Measurements from ENCODE around the gene FRYL. TPM values are rescaled to one million over a fixed set of nuclear protein-coding genes. Genes with fewer than 3 reads are reported as not detected.

The FRYL gene
- 78.4 TPM for total RNA-seq

GRCh38 chr4:48779998-48780864 lies at the start of gene FRYL:
Gene FRYL (minus strand): TSS chr4:48780279. CDS start chr4:48634410, 145,869 bp downstream.

GRCh38 chr4:48490012-48490679 lies 289.9 kb downstream of the FRYL start, which contains the start of gene ZAR1:
Gene ZAR1 (plus strand): TSS chr4:48490252. CDS start chr4:48490292, 40 bp downstream.

GRCh38 chr4:48483006-48483776 lies 296.9 kb downstream of the FRYL start, which contains the start of gene SLC10A4:
Gene SLC10A4 (plus strand): TSS chr4:48483343. CDS start chr4:48483562, 219 bp downstream.

Small RNA genes lying within 50 kb of the gene (small RNA-seq; reads per million reads assigned to genes)
- gene RNU5E-3P, result 0.44 reads per million, percentile 46 among the genes with 10 or more reads in this experiment

Other genes with a start within 250 kb of the FRYL start
- gene OCIAD1, start 50.8 kb upstream of the FRYL start, total RNA-seq, result 177 TPM
- gene OCIAD2, start 126.5 kb upstream of the FRYL start, total RNA-seq, result 30.2 TPM
- gene CWH43, start 206.0 kb upstream of the FRYL start, total RNA-seq, result 0.23 TPM